Suppressor macrophage treated with lipopolysaccharide for 4 hours (primary cell): ENCODE results near the gene SEMA3D.
A peak's percentile ranks its signal among the peaks of the same experiment; 100 is the strongest.

Experiments used
- DNase-seq: peaks from one replicate; pipeline ENCODE4 v3.0.0-alpha.2; 2020

SEMA3D gene

GRCh38 chr7:85119934-85120333, 66.9 kb downstream of the SEMA3D start:
- no peak for DNase-seq

- DNase-seq: no peak
Observed at GRCh38 chr7:85115862-85116261, 71.0 kb downstream of the SEMA3D start.

GRCh38 chr7:85115006-85115405, 71.8 kb downstream of the SEMA3D start:
- no peak for DNase-seq

GRCh38 chr7:85114342-85114741, 72.5 kb downstream of the SEMA3D start:
- no peak for DNase-seq

- DNase-seq: no peak
Observed at GRCh38 chr7:85111761-85112160, 75.1 kb downstream of the SEMA3D start.

GRCh38 chr7:85106719-85107118, 80.1 kb downstream of the SEMA3D start:
- no peak for DNase-seq

- peak; percentile 31 for DNase-seq
Observed at GRCh38 chr7:85104432-85105205, 82.2 kb downstream of the SEMA3D start.

- DNase-seq: no peak
Observed at GRCh38 chr7:85103962-85104361, 82.9 kb downstream of the SEMA3D start.

- DNase-seq: no peak
Observed at GRCh38 chr7:85103357-85103756, 83.5 kb downstream of the SEMA3D start.

- DNase-seq: no peak
Observed at GRCh38 chr7:85102813-85103350, 84.0 kb downstream of the SEMA3D start.

GRCh38 chr7:85101347-85101746, 85.5 kb downstream of the SEMA3D start:
- no peak for DNase-seq

- DNase-seq: no peak
Observed at GRCh38 chr7:85097844-85098243, 89.0 kb downstream of the SEMA3D start.

- no peak for DNase-seq
Observed at GRCh38 chr7:85095806-85096205, 91.0 kb downstream of the SEMA3D start.

GRCh38 chr7:85095366-85095765, 91.5 kb downstream of the SEMA3D start:
- DNase-seq: no peak

GRCh38 chr7:85094046-85094725, 92.7 kb downstream of the SEMA3D start:
- no peak for DNase-seq

- DNase-seq: no peak
Observed at GRCh38 chr7:85091565-85091928, 95.3 kb downstream of the SEMA3D start.

GRCh38 chr7:85090919-85091564, 95.8 kb downstream of the SEMA3D start:
- DNase-seq: no peak

GRCh38 chr7:85090143-85090542, 96.7 kb downstream of the SEMA3D start:
- no peak for DNase-seq

GRCh38 chr7:85081846-85082245, 105.0 kb downstream of the SEMA3D start:
- no peak for DNase-seq

- no peak for DNase-seq
Observed at GRCh38 chr7:85081392-85081791, 105.5 kb downstream of the SEMA3D start.

- DNase-seq: no peak
Observed at GRCh38 chr7:85079434-85079833, 107.4 kb downstream of the SEMA3D start.

- no peak for DNase-seq
Observed at GRCh38 chr7:85078181-85078580, 108.7 kb downstream of the SEMA3D start.

- no peak for DNase-seq
Observed at GRCh38 chr7:85075864-85076263, 111.0 kb downstream of the SEMA3D start.

GRCh38 chr7:85074992-85075391, 111.9 kb downstream of the SEMA3D start:
- DNase-seq: no peak
